Osteoblast (primary cell): ENCODE results near the gene EXOSC7. TPM values are rescaled to one million over a fixed set of nuclear protein-coding genes. Genes with fewer than 3 reads are reported as not detected.

Experiments used
- DNase-seq: peaks from one replicate; pipeline ENCODE4 v3.0.0; 2011; ENCODE audit warnings: low spot score, mixed read lengths; ENCODE audit not compliant: insufficient read length; ENCODE audit errors: missing footprints
- H2AFZ ChIP-seq: 2 replicates; pipeline ENCODE4 v1.6.0; 2011; ENCODE audit warnings: mild to moderate bottlenecking, low read length
- H3K27ac ChIP-seq: 2 replicates; pipeline ENCODE4 v1.5.1; 2011; ENCODE audit warnings: mild to moderate bottlenecking, low read depth, low read length, moderate library complexity
- H3K27me3 ChIP-seq: 2 replicates; pipeline ENCODE4 v1.6.0; 2012; ENCODE audit warnings: mild to moderate bottlenecking, control low read depth, inconsistent platforms, low read length, moderate library complexity; ENCODE audit not compliant: insufficient read depth
- H3K36me3 ChIP-seq: 2 replicates; pipeline ENCODE4 v1.5.1; 2011; ENCODE audit warnings: mild to moderate bottlenecking, low read length, control low read depth, moderate library complexity; ENCODE audit not compliant: insufficient read depth
- H3K4me1 ChIP-seq: 2 replicates; pipeline ENCODE4 v1.5.1; 2011; ENCODE audit warnings: mild to moderate bottlenecking, low read length, control low read depth, moderate library complexity; ENCODE audit not compliant: insufficient read depth
- H3K4me2 ChIP-seq: 2 replicates; pipeline ENCODE4 v1.6.0; 2011; ENCODE audit warnings: mild to moderate bottlenecking, low read length; ENCODE audit not compliant: insufficient read depth
- H3K4me3 ChIP-seq: fragments of 200-600 bp; sonication (generic); 3 replicates; pipeline ENCODE4 v1.5.1; 2012; ENCODE audit warnings: mild to moderate bottlenecking, low read length, inconsistent platforms; ENCODE audit not compliant: insufficient read depth
- H3K79me2 ChIP-seq: 2 replicates; pipeline ENCODE4 v1.6.0; 2012; ENCODE audit warnings: mild to moderate bottlenecking, low read length, control low read depth, inconsistent platforms; ENCODE audit not compliant: insufficient read depth
- H3K9me3 ChIP-seq: 2 replicates; pipeline ENCODE4 v1.5.1; 2011; ENCODE audit warnings: low read depth, low read length, control low read depth
- H4K20me1 ChIP-seq: 2 replicates; pipeline ENCODE4 v1.6.0; 2012; ENCODE audit warnings: mild to moderate bottlenecking, low read length, control low read depth; ENCODE audit not compliant: insufficient read depth
- total RNA-seq: library from RNA; depleted of rRNA; stranded (reverse); fragments of >200 nt; gene quantifications from 2 replicates; pipeline ENCODE4 v1.2.3, GENCODE V29; 2012
- TF ChIP-seq, protein P1 (sequence below): IDR thresholded peaks from 2 replicates; pipeline ENCODE4 v1.5.1; 2011; ENCODE audit warnings: mild to moderate bottlenecking, low read depth, low read length, moderate library complexity; ENCODE audit errors: extremely low read depth

The EXOSC7 gene
- total RNA-seq, 1 donor, result 31.8 TPM

DNA sequence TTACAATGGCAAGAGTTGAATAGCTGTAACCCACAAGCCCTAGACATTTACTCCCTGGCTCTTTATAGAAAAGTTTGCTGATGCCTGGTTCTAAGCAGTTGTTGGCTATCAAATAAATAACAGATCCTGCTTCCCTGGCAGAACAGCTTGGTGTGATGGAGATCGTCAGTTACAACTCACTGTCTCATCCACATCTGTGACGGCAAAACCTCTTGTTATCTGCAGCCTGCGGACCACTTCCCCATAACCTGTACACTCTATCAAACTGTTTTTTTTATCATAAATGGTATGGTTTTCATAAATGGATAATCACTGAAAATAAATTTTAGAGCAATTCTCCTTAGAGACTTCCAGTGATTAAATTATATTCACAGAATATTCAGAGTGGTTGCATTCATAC is 14.2 kb upstream of the EXOSC7 start:
- DNase-seq, result no peak
- Histone ChIP-seq H3K4me1 (peaks cover 14% of the 10 kb centered on the region), H3K79me2 (peaks cover 73% of the 10 kb centered on the region), H3K4me2 (no peak overlapping the region), H2AFZ (no peak overlapping the region), H4K20me1 (peaks cover 56% of the 10 kb centered on the region), H3K36me3 (peaks cover 9% of the 10 kb centered on the region), H3K4me3 (no peak overlapping the region), H3K27me3 (no peaks in the 10 kb centered on the region), H3K9me3 (no peaks in the 10 kb centered on the region), H3K27ac (no peak overlapping the region)
- TF ChIP-seq, protein P1, sequence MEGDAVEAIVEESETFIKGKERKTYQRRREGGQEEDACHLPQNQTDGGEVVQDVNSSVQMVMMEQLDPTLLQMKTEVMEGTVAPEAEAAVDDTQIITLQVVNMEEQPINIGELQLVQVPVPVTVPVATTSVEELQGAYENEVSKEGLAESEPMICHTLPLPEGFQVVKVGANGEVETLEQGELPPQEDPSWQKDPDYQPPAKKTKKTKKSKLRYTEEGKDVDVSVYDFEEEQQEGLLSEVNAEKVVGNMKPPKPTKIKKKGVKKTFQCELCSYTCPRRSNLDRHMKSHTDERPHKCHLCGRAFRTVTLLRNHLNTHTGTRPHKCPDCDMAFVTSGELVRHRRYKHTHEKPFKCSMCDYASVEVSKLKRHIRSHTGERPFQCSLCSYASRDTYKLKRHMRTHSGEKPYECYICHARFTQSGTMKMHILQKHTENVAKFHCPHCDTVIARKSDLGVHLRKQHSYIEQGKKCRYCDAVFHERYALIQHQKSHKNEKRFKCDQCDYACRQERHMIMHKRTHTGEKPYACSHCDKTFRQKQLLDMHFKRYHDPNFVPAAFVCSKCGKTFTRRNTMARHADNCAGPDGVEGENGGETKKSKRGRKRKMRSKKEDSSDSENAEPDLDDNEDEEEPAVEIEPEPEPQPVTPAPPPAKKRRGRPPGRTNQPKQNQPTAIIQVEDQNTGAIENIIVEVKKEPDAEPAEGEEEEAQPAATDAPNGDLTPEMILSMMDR, result no peak

DNA sequence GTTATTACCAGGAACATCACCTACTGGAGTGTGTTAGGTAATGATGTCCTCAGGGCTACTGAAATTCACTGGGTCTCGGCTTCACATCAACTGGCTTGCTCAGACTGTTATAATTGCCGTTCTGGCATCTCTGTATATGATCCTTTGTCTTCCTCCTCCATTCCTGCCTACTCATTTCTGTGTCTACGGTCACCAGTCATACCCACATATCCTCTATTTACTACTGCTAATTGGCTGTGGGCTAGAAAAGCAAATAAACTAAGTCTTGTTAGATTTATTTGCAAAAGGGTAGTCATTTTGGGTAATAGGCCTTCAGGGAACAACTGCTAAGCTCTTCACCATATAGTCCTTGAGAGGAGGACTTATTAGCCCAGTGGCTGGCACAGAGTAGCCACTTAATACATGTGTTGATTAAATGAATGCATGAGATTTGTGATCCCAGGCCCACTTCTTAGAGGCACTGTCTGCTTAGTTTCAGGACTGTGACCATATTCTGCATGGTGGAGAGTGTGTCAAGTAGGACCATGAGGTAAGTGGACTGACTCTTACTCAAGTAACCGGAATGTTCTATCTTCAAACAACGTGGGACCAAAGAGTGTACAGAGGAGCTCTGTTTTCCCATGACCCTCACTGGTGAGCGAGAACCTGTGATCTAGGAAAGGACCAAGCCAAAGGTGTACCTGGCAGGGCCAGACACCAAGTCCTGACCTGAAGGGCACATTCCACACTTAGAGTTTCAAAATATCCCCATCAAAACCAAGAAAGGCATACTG is 13.2 kb upstream of the EXOSC7 start:
- H3K9me3 ChIP-seq, result no peaks in the 10 kb centered on the region
- no peak overlapping the region for H2AFZ ChIP-seq
- no peaks in the 10 kb centered on the region for H3K27me3 ChIP-seq
- no peak overlapping the region for H3K4me3 ChIP-seq
- H3K4me1 ChIP-seq, result peaks cover 14% of the 10 kb centered on the region
- H4K20me1 ChIP-seq, result peaks cover 54% of the 10 kb centered on the region
- peaks cover 9% of the 10 kb centered on the region for H3K36me3 ChIP-seq
- no peak overlapping the region for H3K27ac ChIP-seq
- H3K4me2 ChIP-seq, result no peak overlapping the region
- H3K79me2 ChIP-seq, result peaks cover 73% of the 10 kb centered on the region
- no peak for DNase-seq
- TF ChIP-seq, protein P1, result no peak

DNA sequence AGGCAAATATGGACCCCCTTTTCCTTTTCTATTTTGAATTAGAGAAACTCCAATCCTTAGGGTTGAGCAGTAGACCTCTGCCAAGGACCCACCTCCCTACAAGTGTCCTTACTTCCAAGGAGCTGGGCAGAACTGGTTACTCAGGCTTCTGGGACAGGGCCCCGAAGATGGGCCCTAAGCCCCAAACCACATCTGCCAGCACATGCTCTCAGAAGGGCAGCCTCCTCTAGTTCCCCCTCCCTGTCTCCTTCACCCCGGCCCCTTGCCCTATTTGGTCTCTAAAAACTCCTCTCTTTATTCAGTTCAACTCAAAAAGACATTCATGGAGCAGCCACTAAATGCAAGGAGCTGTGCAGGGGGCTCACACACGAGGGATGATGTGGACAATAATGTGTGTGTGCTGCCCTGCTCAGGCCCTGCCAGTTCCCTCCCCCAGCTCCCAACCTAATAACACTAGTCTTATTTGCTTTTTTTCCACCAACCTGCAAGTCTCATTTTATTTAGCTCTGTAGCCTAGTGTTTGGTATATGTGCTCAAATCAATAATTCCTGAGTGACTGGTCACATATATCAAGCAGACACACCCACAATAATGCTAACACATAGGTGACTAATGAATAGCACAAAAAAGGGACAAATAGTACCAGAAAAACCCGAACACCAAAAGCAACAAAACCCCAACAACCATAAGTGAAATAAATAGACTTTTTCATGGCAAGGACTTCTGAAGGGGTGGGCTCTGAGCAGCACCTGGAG is 12.3 kb upstream of the EXOSC7 start:
- H3K27ac ChIP-seq, result no peak overlapping the region
- H3K79me2 ChIP-seq, result peaks cover 77% of the 10 kb centered on the region
- H2AFZ ChIP-seq, result no peak overlapping the region
- TF ChIP-seq, protein P1, result no peak
- H4K20me1 ChIP-seq, result peaks cover 57% of the 10 kb centered on the region
- H3K4me3 ChIP-seq, result no peak overlapping the region
- peaks cover 14% of the 10 kb centered on the region for H3K4me1 ChIP-seq
- H3K4me2 ChIP-seq, result no peak overlapping the region
- no peaks in the 10 kb centered on the region for H3K9me3 ChIP-seq
- DNase-seq, result no peak
- peaks cover 6% of the 10 kb centered on the region for H3K36me3 ChIP-seq
- H3K27me3 ChIP-seq, result no peaks in the 10 kb centered on the region

DNA sequence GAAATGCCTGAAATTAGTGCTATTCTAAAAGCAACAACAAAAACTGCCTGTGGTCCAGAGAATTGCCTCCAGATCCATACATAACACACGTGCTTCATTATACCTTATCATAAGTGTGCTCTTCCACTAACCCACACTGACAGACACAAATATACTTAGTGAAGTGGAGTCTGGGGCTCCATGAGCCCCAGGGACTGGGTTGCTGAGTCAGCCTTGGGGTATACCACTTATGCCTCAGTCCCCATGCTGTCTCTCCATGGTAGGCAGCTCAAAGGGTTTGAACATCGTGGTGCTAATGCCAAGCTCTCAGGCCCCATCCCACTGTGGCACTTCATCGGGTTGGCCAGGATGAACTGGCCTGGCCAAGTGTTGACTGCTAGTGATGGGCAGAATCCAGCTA is 10.9 kb upstream of the EXOSC7 start:
- Histone ChIP-seq H3K36me3 (no peaks in the 10 kb centered on the region), H3K4me2 (no peak overlapping the region), H3K4me1 (peaks cover 12% of the 10 kb centered on the region), H3K79me2 (peaks cover 77% of the 10 kb centered on the region), H3K27ac (no peak overlapping the region), H3K9me3 (no peaks in the 10 kb centered on the region), H3K27me3 (no peaks in the 10 kb centered on the region), H3K4me3 (no peak overlapping the region), H4K20me1 (peaks cover 49% of the 10 kb centered on the region), H2AFZ (no peak overlapping the region)
- no peak for DNase-seq
- TF ChIP-seq, protein P1, result no peak
